ENCODE data around the gene SEZ6L.

DNA sequence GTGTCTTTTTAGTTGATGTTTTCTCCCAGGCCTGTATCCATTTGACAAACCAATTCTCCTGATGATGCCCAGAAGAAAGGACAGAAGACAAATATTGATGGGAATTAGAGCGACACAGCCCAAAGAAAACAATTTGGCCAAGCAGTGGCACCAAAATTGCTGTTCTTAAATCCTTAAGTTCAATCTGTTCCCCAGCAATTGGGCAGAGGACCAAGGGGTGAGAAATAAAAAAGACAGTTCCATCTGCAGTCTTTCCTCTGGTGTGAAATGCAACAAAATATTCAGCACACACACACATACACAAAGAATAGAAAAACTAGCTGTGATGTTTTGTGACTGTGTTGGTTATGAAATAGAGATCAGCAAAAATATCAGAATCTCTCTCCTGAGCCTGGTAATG, 221.8 kb downstream of the SEZ6L start:
- TF ChIP-seq POLR2AphosphoS5 (IDR thresholded peaks at IDR 0.05; ENCODE audit: borderline replicate concordance, low read depth, low read length) (no peak), EZH2 (IDR thresholded peaks at IDR 0.05) (no peak), FOXP2 (optimal IDR thresholded peaks at IDR 0.05; ENCODE audit: control extremely low read depth, extremely low read length, insufficient read depth) (no peak)
